Measurements from ENCODE around the gene RAB3B.

Gene RAB3B

DNA sequence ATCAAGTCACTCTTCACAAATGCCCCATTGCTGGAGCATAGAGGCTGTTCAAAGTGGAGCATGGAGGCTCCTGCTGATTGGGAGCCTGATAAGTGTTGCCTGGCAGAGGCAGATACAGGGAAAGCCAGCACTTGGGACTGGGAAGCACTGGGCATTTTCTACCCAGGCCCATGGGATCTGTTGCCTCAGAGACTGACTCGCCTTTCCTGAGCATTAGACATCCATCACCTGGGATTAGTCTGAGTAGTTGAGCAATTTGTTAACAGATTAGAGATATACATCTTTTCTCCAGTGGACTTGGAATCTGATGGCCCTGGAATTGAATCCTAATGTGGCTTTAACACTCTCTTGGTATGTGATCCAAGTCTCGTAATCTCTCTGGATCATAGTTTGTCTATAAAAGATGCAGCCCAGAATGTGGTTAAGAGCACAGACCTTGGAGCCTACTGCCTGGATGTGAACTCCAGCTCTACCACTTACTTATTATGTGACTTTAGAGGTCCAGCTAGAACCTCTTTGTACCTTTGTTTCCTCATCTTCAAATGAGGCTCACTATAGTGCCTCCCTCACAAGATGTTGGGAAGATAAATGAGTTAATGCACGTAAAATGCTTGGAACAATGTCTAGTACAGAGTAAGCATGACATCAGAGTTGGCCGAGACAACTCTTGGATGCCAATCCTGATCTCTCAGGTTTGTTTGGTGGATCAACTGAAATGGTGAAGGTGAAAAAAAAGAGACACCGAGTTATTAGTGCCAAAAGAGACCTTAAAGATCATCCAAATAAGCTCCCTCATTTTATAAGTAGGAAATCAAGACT, 73.7 kb downstream of the RAB3B start:
- no peak overlapping the region for H3K4me3 ChIP-seq (ENCODE audit: low read depth, low read length)
- in situ Hi-C loops (cut with HindIII; ENCODE audit: low sequenced_read_pairs): no loop called here
- TF ChIP-seq, protein P1, sequence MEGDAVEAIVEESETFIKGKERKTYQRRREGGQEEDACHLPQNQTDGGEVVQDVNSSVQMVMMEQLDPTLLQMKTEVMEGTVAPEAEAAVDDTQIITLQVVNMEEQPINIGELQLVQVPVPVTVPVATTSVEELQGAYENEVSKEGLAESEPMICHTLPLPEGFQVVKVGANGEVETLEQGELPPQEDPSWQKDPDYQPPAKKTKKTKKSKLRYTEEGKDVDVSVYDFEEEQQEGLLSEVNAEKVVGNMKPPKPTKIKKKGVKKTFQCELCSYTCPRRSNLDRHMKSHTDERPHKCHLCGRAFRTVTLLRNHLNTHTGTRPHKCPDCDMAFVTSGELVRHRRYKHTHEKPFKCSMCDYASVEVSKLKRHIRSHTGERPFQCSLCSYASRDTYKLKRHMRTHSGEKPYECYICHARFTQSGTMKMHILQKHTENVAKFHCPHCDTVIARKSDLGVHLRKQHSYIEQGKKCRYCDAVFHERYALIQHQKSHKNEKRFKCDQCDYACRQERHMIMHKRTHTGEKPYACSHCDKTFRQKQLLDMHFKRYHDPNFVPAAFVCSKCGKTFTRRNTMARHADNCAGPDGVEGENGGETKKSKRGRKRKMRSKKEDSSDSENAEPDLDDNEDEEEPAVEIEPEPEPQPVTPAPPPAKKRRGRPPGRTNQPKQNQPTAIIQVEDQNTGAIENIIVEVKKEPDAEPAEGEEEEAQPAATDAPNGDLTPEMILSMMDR (IDR thresholded peaks at IDR 0.05; ENCODE audit: low read depth, low read length): no peak
- no peak for DNase-seq (ENCODE audit: low read depth, low spot score)

DNA sequence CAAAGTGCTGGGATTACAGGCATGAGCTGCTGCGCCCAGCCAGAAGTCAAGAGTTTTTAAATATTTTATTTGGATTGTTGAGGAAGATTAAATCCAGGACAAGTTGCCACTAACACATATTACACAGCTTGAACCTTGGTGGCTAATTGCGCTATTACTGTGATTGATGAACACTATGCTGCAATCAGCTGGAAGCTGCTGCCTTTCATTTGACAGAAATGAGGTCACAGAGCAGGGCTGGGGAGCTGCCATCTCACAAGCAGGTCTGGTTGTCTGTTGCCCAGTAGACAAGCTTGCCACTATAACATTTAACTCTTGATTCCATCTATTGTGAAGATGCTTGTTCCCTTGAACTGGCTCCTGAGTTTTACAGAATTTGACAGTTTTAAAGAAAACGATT, 74.5 kb downstream of the RAB3B start:
- no peak overlapping the region for H3K4me3 ChIP-seq (ENCODE audit: low read depth, low read length)
- TF ChIP-seq, protein P1 (IDR thresholded peaks at IDR 0.05; ENCODE audit: low read depth, low read length): no peak
- in situ Hi-C loops (cut with HindIII; ENCODE audit: low sequenced_read_pairs): no loop called here
- no peak for DNase-seq (ENCODE audit: low read depth, low spot score)

DNA sequence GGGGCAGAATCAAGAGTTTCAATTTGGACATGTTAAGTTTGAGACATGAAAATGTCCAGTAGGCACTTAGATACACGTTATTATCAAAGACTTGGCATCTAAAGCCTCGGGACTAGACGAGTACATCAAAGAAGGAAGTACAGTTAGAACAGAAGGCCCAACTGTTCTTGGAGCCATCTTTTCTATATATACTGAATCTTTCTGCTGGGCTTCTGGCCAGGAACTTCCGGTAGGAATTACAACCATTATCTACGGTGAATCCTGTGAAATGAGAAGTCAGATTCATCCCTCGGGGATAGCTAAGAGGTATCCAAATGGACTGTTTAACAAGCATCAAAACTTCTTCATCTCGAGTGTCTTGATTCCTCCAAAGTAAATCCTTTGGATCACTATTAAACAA, 77.6 kb downstream of the RAB3B start:
- no peak for DNase-seq (ENCODE audit: low read depth, low spot score)
- no peak overlapping the region for H3K4me3 ChIP-seq (ENCODE audit: low read depth, low read length)
- in situ Hi-C loops (cut with HindIII; ENCODE audit: low sequenced_read_pairs): no loop called here
- TF ChIP-seq, protein P1 (IDR thresholded peaks at IDR 0.05; ENCODE audit: low read depth, low read length): no peak

- TF ChIP-seq, protein P1 (IDR thresholded peaks at IDR 0.05; ENCODE audit: low read depth, low read length): no peak
- no peak for DNase-seq (ENCODE audit: low read depth, low spot score)
- no peak overlapping the region for H3K4me3 ChIP-seq (ENCODE audit: low read depth, low read length)
- in situ Hi-C loops (cut with HindIII; ENCODE audit: low sequenced_read_pairs): no loop called here
Measured at GRCh38 chr1:51910221-51911000, 80.1 kb downstream of the RAB3B start.

DNA sequence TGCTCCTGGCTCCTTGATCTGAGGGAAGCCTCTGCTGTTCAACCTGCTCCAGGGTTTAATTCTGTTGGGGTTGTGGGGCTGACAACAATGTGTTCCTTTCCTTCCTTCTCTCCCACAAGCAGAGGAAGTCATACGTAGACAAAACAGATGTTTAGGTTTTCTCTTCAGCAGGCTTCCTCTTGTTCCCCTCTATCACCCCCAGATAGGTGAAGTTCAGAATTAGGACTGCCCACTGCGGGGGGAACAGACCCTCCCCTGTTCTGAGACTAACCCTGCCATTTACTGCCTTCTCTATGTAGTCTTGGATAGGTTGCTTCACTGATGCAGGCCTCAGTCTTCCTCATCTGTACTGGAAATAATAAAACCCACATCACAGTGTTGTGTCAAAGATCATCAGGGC, 82.0 kb downstream of the RAB3B start:
- no peak for DNase-seq (ENCODE audit: low read depth, low spot score)
- H3K4me3 ChIP-seq (ENCODE audit: low read depth, low read length): no peak overlapping the region
- TF ChIP-seq, protein P1 (IDR thresholded peaks at IDR 0.05; ENCODE audit: low read depth, low read length): no peak
- in situ Hi-C loops (cut with HindIII; ENCODE audit: low sequenced_read_pairs): no loop called here

DNA sequence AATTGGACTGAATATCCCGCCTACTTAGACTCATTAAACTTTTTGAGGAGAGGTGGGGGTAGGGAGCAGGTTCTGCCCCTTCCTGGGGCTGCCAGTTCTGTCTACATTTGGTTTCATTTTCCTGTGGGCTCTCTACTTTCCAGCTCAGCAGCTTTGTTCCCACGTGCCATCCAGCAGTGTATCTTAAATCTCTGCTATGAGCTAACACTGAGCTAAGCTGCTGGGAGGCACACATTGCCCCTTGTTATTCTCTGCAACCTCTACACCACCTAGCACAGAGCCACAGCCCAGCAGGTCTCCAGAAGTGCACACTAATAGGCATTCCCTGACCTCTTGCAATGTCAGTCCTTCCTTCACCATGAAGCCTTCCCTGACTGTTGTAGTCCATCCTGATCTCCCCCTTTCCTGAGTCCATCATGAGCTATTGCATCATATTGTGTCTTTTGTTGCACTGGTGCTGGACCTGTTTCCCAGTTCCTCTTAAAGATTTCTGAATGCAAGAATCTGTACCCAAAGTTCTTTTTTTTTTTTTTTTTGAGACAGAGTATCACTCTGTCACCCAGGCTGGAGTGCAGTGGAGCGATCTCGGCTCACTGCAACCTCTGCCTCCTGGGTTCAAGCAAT, 83.3 kb downstream of the RAB3B start:
- DNase-seq (ENCODE audit: low read depth, low spot score): no peak
- TF ChIP-seq, protein P1 (IDR thresholded peaks at IDR 0.05; ENCODE audit: low read depth, low read length): no peak
- no peak overlapping the region for H3K4me3 ChIP-seq (ENCODE audit: low read depth, low read length)
- in situ Hi-C loops (cut with HindIII; ENCODE audit: low sequenced_read_pairs): no loop called here
